HepG2 (cell line): ENCODE measurements around the gene GPR4. TPM values are rescaled to one million over a fixed set of nuclear protein-coding genes. Genes with fewer than 3 reads are reported as not detected.

Experiments used
- CREM ChIP-seq, 2 experiments: sonication (generic) in 1 of 2; formaldehyde crosslinking in 1 of 2; IDR thresholded peaks; 2 replicates each; pipeline versions ENCODE4 v1.4.0 to v1.6.1; 2016 to 2020; ENCODE audit warnings: antibody characterized with exemption in 1 of 2, mild to moderate bottlenecking in 1 of 2, missing genetic modification reagents in 1 of 2
- CSRNP1 ChIP-seq: sonication (generic); formaldehyde crosslinking; IDR thresholded peaks from 2 replicates; pipeline ENCODE4 v1.8.1; 2023; ENCODE audit warnings: mild to moderate bottlenecking, missing genetic modification reagents
- DR1 ChIP-seq: sonication (generic); formaldehyde crosslinking; IDR thresholded peaks from 2 replicates; pipeline ENCODE4 v1.8.0; 2021; ENCODE audit warnings: mild to moderate bottlenecking, missing genetic modification reagents, inconsistent platforms
- EHMT2 ChIP-seq: fragments of 200-600 bp; sonication (generic); IDR thresholded peaks from 2 replicates; pipeline ENCODE4 v1.7.0; 2017; ENCODE audit warnings: antibody characterized with exemption, low read depth, low read length, borderline replicate concordance
- ESRRA ChIP-seq: sonication (generic); formaldehyde crosslinking; IDR thresholded peaks from 2 replicates; pipeline ENCODE4 v1.5.1; 2020; ENCODE audit warnings: mild to moderate bottlenecking, low read depth, missing genetic modification reagents
- GLMP ChIP-seq: sonication (generic); formaldehyde crosslinking; IDR thresholded peaks from 2 replicates; pipeline ENCODE4 v1.9.0; 2021; ENCODE audit warnings: missing genetic modification reagents, mild to moderate bottlenecking, borderline replicate concordance
- MED13 ChIP-seq: sonication (generic); formaldehyde crosslinking; IDR thresholded peaks from 2 replicates; pipeline ENCODE4 v1.5.0; 2020; ENCODE audit warnings: missing genetic modification reagents
- NFE2L1 ChIP-seq: sonication (generic); formaldehyde crosslinking; IDR thresholded peaks from 2 replicates; pipeline ENCODE4 v1.4.0; 2020; ENCODE audit warnings: missing genetic modification reagents, mild to moderate bottlenecking, borderline replicate concordance
- PRDM4 ChIP-seq: sonication (generic); formaldehyde crosslinking; IDR thresholded peaks from 2 replicates; pipeline ENCODE4 v1.9.0; 2021; ENCODE audit warnings: missing genetic modification reagents, borderline replicate concordance
- SMAD3 ChIP-seq: sonication (generic); formaldehyde crosslinking; IDR thresholded peaks from 2 replicates; pipeline ENCODE4 v1.4.0; 2020; ENCODE audit warnings: missing genetic modification reagents
- TEAD2 ChIP-seq: sonication (generic); formaldehyde crosslinking; IDR thresholded peaks from 2 replicates; pipeline ENCODE4 v1.9.0; 2021; ENCODE audit warnings: missing genetic modification reagents
- ZBTB4 ChIP-seq: sonication (generic); formaldehyde crosslinking; IDR thresholded peaks from 2 replicates; pipeline ENCODE4 v1.4.0; 2020; ENCODE audit warnings: missing genetic modification reagents, mild to moderate bottlenecking, borderline replicate concordance
- ZFP1 ChIP-seq: IDR thresholded peaks from 2 replicates; pipeline ENCODE4 v1.6.1; 2016
- ZFP91 ChIP-seq: sonication (generic); formaldehyde crosslinking; IDR thresholded peaks from 2 replicates; pipeline ENCODE4 v1.9.0; 2022; ENCODE audit warnings: missing genetic modification reagents, mild to moderate bottlenecking, borderline replicate concordance
- ZNF414 ChIP-seq: sonication (generic); formaldehyde crosslinking; IDR thresholded peaks from 2 replicates; pipeline ENCODE4 v1.5.0; 2020; ENCODE audit warnings: missing genetic modification reagents
- ZNF550 ChIP-seq: sonication (generic); formaldehyde crosslinking; IDR thresholded peaks from 2 replicates; pipeline ENCODE4 v1.4.0; 2020; ENCODE audit warnings: mild to moderate bottlenecking, missing genetic modification reagents, borderline replicate concordance
- polyA plus RNA-seq, 8 experiments: library from polyadenylated mRNA; depleted of rRNA in 3 of 8; stranded (reverse) in 7 of 8; unstranded in 1 of 8; fragments of >200 nt; fragmentation: Illumina TruSeq in 4 of 8; extraction: Trizol in 4 of 8; gene quantifications; 2 replicates each; pipeline versions ENCODE4 v1.2.1 to v1.2.3, GENCODE V29; 2011 to 2016; ENCODE audit warnings: low read depth in 4 of 8, missing spikeins in 1 of 8, mixed read lengths in 1 of 8; ENCODE audit not compliant: insufficient read depth in 1 of 8
- total RNA-seq, 5 experiments: library from RNA; depleted of rRNA; stranded (reverse); fragments of >200 nt; fragmentation: Illumina TruSeq; extraction: Trizol; gene quantifications; 2 replicates each; pipeline ENCODE4 v1.2.3, GENCODE V29; 2016; ENCODE audit warnings: low read depth in 1 of 5

GPR4 gene
- total and polyA plus RNA-seq, 2 of the 13 experiments (the other 11 are each of a cell fraction or from before 2014, with no cell fraction given) = 0.15 TPM; not detected in 1

- peak; percentile 83; the same call in 1 of the 2 replicates for TF ChIP-seq SMAD3 (CRISPR knock-in tag)
- TF ChIP-seq EHMT2 = no peak
- TF ChIP-seq NFE2L1 (CRISPR knock-in tag) = no peak
- TF ChIP-seq ZNF414 (CRISPR knock-in tag) = 0 out of 2 replicates have a peak, but pooled peaks have one; percentile 66
- TF ChIP-seq ZFP1 (CRISPR knock-in tag) = no peak
- TF ChIP-seq DR1 (CRISPR knock-in tag) = no peak
- TF ChIP-seq PRDM4 (CRISPR knock-in tag) = no peak
- TF ChIP-seq ZFP91 (CRISPR knock-in tag) = peak; percentile 59
- no peak for TF ChIP-seq GLMP
- TF ChIP-seq ZBTB4 = peak; percentile 58; the same call in 1 of the 2 replicates
- no peak for TF ChIP-seq TEAD2 (CRISPR knock-in tag)
- TF ChIP-seq MED13 (CRISPR knock-in tag) = no peak
- no peak for TF ChIP-seq CREM (IDR thresholded peaks at IDR 0.05)
- no peak for TF ChIP-seq CREM (CRISPR knock-in tag; IDR thresholded peaks at IDR 0.05)
- peak; percentile 71; the same call in 1 of the 2 replicates for TF ChIP-seq CSRNP1
- TF ChIP-seq ZNF550 = no peak
- 0 out of 2 replicates have a peak, but pooled peaks have one; percentile 51 for TF ChIP-seq ESRRA (CRISPR knock-in tag)
Observed at GRCh38 chr19:45591004-45591637, 10.9 kb downstream of the GPR4 start (continued).
